GM18873 (cell line): ENCODE measurements around the gene ANXA11.

Experiments used
- ATAC-seq: cut with Tn5 transposase; IDR thresholded peaks from one replicate; pipeline ENCODE4 v1.9.1; 2021; ENCODE audit warnings: mild to moderate bottlenecking, moderate library complexity, moderate number of reproducible peaks; ENCODE audit not compliant: unreplicated experiment, low FRiP score

Gene ANXA11

DNA sequence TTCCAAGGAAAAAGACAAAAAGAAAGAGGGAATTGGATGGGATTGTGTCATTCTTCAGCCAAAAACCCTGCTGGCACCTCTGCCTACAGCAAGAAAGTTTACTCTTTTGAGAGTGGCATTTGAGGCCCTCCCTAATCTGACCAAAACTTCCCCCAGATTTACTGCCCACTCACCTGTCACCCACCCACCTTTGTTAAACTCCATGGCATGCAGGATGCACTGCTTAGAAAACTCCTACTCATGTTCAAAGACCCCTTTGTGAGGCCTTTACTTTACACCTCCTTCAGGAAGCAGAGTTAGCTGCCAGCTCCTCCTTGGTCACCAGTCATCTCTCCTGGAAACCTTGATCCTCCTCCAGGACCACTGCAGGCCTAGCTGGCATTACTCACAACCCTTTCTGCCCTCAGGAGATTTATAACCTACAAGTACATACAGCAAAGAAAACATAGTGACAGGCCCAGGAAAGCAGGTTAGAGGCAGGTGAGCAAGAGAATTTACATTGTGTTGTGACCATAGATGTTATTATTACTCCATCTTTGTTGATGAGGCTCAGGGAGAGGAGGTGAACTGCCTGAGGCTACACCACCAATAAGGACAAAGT lies 83.1 kb downstream of the ANXA11 start:
- no peak for ATAC-seq

DNA sequence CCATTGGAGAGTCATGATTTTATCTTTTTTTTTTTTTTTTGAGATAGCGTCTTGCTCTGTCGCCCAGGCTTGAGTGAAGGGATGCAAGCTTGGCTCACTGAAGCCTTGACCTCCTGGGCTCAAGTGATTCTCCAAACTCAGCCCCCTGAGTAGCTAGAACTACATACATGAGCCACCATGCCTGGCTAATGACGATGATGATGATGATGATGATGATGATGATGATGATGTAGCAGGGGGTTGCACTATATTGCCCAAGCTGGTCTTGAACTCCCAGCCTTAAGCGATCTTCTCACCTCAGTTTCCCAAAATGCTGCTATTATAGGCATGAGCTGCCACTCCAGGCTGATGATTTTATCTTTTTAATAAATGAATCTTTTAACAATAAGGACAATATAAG lies 86.7 kb downstream of the ANXA11 start:
- ATAC-seq, result no peak

DNA sequence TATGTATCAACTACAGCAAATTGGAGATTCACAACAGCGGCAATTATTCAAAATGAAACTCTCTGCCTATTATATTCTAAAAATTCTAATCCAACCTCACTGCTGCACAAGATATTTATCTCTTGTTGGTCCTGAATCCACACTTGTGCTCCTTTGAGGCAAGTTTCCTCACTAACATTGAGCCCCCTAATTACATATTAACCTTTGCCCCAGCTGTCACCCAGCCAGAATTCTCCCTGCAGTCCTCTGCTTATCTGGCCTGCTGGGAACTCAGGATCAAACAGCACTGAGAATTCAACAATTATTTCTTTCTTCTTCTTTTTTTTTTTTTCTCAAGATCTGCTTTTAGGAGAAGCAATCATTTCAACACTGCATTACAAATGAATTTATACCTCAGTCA lies 94.4 kb downstream of the ANXA11 start:
- ATAC-seq, result no peak

DNA sequence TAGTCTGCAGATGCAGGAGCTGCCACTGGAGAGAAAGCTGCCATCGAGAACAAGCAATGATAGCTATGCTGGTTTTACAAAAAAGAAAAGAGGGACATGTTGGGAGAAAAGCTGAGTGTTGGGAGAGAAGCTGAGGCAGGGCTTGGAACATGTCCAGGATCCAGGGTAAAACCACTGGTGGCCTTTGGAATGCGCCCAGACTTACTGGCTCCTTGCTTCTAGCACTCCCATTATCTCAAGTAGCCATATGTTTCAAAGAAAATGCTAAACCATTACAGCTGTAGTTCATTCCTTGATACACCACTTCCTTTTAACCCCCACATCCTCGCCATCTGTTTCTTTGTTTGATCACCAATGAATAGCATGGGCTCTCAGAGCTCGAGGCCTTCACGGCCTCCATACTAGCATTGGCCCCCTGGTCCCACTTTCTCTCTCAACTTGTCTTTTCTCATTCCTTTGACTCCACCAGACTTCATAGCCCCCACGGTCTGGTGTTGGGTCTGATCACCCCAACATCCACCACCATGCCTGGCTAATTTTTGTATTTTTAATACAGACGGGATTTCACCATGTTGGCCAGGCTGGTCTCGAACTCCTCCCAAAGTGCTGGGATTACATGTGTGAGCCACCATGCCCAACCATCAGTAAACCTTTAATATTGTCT lies 96.6 kb downstream of the ANXA11 start:
- no peak for ATAC-seq

DNA sequence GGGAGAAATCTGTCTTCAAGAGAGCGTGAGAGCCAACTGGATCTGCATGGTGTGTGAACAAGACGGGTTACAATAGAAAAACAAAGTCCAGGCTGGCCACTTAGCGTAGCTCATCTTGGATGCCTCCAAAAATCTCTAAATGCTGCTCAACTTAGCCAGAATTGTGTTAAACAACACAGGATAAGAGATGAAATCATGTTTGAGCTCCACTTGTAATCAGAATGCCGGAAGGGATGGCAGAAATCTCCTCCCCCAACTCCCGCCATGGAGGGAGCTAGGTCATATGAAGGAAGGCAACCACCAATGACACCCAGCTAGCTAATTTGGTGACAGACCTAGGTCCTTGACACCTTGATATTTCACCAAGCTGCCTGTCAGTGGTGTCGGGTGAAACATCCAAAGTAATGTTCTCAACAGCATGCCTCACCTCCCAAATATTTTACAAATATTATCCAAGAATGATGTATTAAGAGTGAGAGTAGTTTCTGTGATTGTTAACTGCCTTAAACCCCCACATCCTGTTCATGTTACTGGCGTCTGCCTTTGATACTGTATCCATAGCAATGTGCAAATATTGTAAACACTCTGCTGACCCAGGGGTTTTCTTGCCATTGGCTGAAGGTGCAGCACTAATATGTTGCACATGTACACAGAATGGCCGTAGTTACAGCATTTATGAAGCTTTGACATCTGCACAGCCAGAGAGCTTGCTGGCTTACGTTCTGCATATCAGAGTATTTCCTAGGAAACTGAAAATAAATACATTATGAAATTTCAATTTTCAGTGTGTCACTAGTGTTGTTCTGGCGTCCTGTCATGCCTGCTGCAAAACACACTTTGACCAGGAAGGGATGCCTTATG lies 101.0 kb downstream of the ANXA11 start:
- no peak for ATAC-seq
